Stimulated activated CD4-positive, alpha-beta T cell treated with anti-CD3 and anti-CD28 coated beads, TNF-alpha, amount 100 ng/mL, for 1 hour (primary cell): ENCODE results near the gene CTSG.
"Not testable (repeated sequence)": the region's sequence is repeated elsewhere in the genome, so short reads cannot be mapped to it uniquely, and the experiment has no call there.

Experiments
- DNase-seq, 3 donors: peaks; one replicate each; pipeline ENCODE4 v3.0.0-alpha.2; 2020; ENCODE audit warnings: low read depth in 3 of 3, low spot score in 1 of 3

Gene CTSG

DNA sequence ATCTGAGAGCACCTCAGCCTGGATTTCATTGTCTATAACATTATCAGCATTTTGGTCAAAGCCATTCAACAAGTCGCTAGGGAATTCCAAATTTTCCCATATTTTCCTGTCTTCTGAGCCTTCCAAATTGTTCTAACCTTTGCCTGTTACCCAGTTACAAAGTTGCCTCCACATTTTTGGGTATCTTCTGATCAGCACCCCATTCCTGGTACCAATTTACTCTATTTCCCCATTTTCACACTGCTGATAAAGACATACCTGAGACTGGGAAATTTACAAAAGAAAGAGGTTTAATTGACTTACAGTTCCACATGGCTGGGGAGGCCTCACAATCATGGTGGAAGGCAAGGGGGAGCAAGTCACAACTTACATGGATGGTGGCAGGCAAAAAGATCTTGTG lies 27.0 kb downstream of the CTSG start:
- not testable (repeated sequence) for DNase-seq

DNA sequence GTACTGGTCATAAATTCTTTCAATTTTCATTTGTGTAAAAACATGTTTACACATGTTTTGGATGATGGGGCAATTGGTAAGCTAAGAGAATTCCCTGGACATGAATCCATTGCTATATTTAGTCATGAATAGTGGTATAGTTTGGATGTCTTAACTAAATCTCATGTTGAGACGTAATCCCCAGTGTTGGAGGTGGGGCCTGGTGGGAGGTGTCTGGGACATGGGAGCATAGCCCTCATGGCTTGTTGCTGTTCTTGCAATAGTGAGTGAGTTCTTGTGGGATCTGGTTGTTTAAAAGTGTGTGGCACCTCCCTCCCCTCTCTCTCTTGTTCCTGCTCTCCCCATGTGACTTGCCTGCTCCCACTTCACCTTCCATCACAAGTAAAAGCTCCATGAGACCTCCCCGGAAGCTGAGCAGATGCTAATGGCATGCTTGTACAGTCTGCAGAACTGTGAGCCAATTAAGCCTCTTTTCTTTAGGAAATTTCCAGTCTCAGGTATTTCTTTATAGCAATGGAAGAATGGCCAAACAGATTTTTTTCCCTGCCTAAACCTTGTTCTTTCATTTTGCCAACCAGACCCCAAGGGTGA lies 33.6 kb downstream of the CTSG start:
- no peak for DNase-seq

DNA sequence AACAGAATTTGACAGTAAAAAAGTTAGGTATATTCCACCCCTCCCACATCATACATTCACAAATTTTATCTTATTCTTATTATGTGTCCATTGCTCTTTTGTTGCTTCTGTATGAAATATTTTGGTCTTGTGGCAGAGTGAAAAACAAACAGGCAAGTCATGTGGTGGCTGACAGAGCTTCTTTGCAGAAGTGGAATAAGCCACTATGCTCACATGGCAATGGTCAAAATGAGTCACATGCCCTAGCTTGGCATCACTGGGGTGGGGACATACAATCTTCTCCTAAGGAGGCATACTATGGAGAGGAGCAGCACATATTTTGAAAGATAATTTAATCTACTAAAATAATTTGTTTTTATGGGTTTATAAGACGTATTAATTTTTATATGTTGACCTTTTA lies 40.3 kb downstream of the CTSG start:
- DNase-seq, result no peak

DNA sequence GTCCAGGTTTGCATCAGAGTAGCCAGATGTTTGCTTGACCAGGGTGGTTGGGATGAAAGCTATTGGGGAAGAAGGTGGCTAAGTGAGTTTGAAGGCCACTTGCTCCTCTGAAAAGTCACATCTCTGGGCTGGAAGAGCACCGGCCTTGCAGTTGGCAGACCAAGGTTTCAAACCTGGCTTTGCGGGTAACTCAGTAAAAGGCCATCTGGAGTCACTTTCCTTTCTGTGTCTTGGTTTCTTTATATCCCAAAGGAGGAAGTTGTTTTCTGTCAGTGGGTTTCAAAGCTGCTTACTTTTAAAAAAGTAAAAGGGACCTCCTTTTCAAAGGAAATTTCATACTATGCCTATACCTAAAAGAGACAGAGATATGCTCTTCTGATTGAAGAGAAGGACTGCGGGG lies 41.8 kb downstream of the CTSG start:
- no peak for DNase-seq

DNA sequence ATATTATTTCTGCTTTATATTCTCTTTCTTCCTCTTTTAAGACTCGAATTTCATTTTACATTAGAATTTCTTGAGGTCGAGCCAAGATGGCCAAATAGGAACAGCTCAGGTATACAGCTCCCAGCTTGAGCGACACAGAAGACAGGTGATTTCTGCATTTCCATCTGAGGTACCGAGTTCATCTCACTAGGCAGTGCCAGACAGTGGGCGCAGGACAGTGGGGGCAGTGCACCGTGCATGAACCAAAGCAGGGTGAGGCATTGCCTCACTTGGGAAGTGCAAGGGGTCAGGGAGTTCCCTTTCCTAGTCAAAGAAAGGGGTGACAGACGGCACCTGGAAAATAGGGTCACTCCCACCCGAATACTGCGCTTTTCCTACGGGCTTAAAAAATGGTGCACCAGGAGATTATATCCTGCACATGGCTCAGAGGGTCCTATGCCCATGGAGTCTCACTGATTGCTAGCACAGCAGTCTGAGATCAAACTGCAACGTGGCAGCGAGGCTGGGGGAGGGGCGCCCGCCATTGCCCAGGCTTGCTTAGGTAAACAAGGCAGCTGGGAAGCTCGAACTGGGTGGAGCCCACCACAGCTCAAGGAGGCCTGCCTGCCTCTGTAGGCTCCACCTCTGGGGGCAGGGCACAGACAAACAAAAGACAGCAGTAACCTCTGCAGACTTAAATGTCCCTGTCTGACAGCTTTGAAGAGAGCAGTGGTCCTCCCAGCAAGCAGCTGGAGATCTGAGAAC lies 50.0 kb downstream of the CTSG start:
- not testable (repeated sequence) for DNase-seq
